Activated CD4-positive, alpha-beta T cell treated with anti-CD3 and anti-CD28 coated beads, Interleukin-2, amount 10 ng/mL, durations not matched to agents 24 days and 14 days (primary cell): ENCODE measurements around the gene SCFD1. TPM values are rescaled to one million over a fixed set of nuclear protein-coding genes. Genes with fewer than 3 reads are reported as not detected.
A peak's percentile ranks its signal among the peaks of the same experiment; 100 is the strongest.
"Not testable (repeated sequence)": the region's sequence is repeated elsewhere in the genome, so short reads cannot be mapped to it uniquely, and the experiment has no call there.

Experiments used
- DNase-seq: peaks from one replicate; pipeline ENCODE4 v3.0.0; 2022
- H3K27ac Mint-ChIP-seq: one replicate; pipeline ENCODE4 v1.8.0; 2022; ENCODE audit warnings: mild to moderate bottlenecking, mixed read lengths
- H3K27me3 Mint-ChIP-seq: one replicate; pipeline ENCODE4 v1.8.0; 2022; ENCODE audit warnings: mixed read lengths
- H3K36me3 Mint-ChIP-seq: one replicate; pipeline ENCODE4 v1.8.0; 2022; ENCODE audit warnings: low read depth, mild to moderate bottlenecking, mixed read lengths
- H3K4me1 Mint-ChIP-seq: one replicate; pipeline ENCODE4 v1.8.0; 2021; ENCODE audit warnings: mixed read lengths
- H3K4me3 Mint-ChIP-seq: one replicate; pipeline ENCODE4 v1.8.0; 2022; ENCODE audit warnings: mild to moderate bottlenecking, moderate library complexity, mixed read lengths
- H3K9me3 Mint-ChIP-seq: one replicate; pipeline ENCODE4 v1.8.0; 2021; ENCODE audit warnings: mixed read lengths
- intact Hi-C: fragments of 100-400 bp; cut with micrococcal nuclease; formaldehyde crosslinking; loops from one replicate; pipeline ENCODE4 v1.15.1; 2023
- total RNA-seq: library from RNA; stranded (reverse); gene quantifications from 2 replicates; pipeline ENCODE4 v1.2.3, GENCODE V29; 2022

SCFD1 gene
- total RNA-seq, 1 donor from 2014 or later, result 81.0 TPM

DNA sequence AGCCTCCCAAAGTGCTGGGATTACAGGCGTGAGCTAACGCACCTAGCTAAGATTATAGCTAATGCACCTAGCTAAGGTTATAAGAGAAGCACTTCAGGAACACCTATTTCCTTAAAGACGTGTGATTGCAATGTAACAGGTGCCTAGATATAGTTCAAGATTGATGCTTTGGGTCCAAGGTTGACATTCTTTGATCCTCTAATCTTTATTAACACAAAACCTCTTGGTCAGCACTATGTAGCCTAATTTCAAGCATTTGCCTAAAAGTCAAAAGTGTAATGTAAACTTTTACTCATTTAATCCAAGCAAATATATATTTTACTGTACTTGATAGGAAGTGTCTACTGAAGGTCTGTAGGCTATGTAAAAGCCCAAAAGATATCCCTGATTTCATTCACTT is 36.5 kb downstream of the SCFD1 start:
- Mint-ChIP-seq H3K4me3 (no peak overlapping the region), H3K27ac (no peak overlapping the region), H3K9me3 (peaks cover 5% of the 10 kb centered on the region), H3K36me3 (peaks cover 24% of the 10 kb centered on the region), H3K4me1 (no peaks in the 10 kb centered on the region), H3K27me3 (no peaks in the 10 kb centered on the region)
- intact Hi-C loops, result loop anchor here (5.0 kb wide), 1 partner anchor 699 kb away; no protein-coding TSS in a partner anchor
- DNase-seq, result no peak

DNA sequence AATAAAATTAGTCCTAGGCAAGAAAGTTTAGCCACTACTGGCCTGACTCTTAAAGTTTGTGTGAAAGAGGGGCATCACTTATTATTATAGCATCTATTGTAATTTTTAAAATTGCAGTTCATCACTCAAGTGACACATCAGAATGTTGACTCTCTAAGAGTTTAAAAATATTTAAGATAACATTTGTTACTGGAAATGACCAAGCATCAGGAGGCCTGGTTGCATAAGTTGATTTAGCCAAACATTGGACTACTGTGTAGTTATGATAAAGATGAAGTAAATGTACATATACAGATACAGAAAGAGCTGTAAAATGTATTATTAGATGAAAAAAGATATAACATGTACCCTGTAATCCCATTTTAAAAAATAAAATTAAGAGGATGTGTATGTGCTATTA is 47.5 kb downstream of the SCFD1 start:
- intact Hi-C loops, result no loop called here
- H3K9me3 Mint-ChIP-seq, result peaks cover 10% of the 10 kb centered on the region
- H3K27me3 Mint-ChIP-seq, result no peaks in the 10 kb centered on the region
- H3K36me3 Mint-ChIP-seq, result peaks cover 38% of the 10 kb centered on the region
- H3K4me3 Mint-ChIP-seq, result no peak overlapping the region
- DNase-seq, result no peak
- H3K4me1 Mint-ChIP-seq, result peaks cover 2% of the 10 kb centered on the region
- no peak overlapping the region for H3K27ac Mint-ChIP-seq

DNA sequence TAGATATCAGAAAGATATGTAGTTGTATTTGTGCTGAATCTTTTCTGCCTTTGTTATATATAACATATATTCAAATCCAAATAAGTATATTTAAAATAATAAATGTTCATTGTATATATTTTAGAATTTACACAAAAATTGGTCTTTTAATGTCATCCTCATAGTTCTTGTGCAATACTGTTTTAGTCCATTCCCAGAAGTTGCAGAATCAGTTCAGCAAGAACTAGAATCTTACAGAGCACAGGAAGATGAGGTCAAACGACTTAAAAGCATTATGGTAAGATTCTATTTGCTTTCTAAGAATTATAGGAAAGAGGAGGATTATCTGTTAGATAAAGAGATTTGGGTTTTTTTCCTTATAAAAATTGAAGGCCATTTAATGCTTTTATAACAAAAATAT is 51.0 kb downstream of the SCFD1 start:
- Mint-ChIP-seq H3K27me3 (no peaks in the 10 kb centered on the region), H3K36me3 (peaks cover 37% of the 10 kb centered on the region), H3K27ac (no peak overlapping the region), H3K9me3 (no peaks in the 10 kb centered on the region), H3K4me3 (no peak overlapping the region), H3K4me1 (peaks cover 2% of the 10 kb centered on the region)
- DNase-seq, result no peak
- intact Hi-C loops, result no loop called here

DNA sequence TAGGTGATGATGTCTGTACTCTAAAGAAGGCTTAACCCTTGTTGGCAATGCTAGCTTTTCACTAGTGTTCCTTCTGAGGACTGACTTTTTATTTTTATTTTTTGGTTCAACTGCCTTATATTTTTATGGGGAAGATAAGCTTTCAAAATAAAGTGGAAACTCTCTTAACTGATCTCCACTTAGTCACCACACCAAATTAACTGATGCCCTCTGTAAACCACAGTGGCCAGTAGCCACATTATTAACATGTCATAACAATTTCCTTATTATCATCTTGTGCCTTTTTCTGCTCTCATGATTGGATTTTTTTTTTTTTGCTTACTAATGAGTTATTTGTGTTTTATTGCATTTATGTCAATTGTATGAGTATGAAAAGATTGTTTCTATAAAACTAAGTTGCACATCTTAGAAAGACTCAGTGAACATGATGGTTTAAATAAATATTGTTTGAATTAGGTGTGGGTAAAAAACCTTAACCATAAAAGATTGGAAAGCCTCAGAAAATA is 56.9 kb downstream of the SCFD1 start:
- H3K9me3 Mint-ChIP-seq, result no peaks in the 10 kb centered on the region
- H3K27ac Mint-ChIP-seq, result no peak overlapping the region
- intact Hi-C loops, result no loop called here
- H3K27me3 Mint-ChIP-seq, result no peaks in the 10 kb centered on the region
- no peak for DNase-seq
- H3K4me3 Mint-ChIP-seq, result no peak overlapping the region
- H3K4me1 Mint-ChIP-seq, result no peaks in the 10 kb centered on the region
- H3K36me3 Mint-ChIP-seq, result peaks cover 38% of the 10 kb centered on the region

DNA sequence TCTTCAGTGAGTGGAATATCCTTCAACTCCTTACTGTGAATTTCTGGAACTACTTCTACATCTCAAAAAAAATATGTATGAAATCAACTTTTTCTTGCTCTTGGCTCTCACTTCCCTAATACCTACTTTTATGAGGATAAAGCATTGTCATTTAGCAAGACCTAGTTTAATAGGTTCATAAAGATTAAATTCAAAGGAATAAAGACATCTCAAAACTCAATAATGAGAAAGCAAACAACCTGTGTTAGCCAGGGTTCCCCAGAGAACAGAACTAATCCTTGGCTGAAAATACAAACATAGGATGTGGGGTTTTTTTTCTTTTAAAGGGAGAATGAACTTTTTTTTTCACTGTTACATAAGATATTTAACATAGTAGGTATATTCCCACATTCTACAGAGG is 57.9 kb downstream of the SCFD1 start:
- H3K4me3 Mint-ChIP-seq, result no peak overlapping the region
- H3K36me3 Mint-ChIP-seq, result peaks cover 38% of the 10 kb centered on the region
- H3K27me3 Mint-ChIP-seq, result no peaks in the 10 kb centered on the region
- H3K4me1 Mint-ChIP-seq, result no peaks in the 10 kb centered on the region
- H3K9me3 Mint-ChIP-seq, result no peaks in the 10 kb centered on the region
- no peak overlapping the region for H3K27ac Mint-ChIP-seq
- intact Hi-C loops, result no loop called here
- no peak for DNase-seq

DNA sequence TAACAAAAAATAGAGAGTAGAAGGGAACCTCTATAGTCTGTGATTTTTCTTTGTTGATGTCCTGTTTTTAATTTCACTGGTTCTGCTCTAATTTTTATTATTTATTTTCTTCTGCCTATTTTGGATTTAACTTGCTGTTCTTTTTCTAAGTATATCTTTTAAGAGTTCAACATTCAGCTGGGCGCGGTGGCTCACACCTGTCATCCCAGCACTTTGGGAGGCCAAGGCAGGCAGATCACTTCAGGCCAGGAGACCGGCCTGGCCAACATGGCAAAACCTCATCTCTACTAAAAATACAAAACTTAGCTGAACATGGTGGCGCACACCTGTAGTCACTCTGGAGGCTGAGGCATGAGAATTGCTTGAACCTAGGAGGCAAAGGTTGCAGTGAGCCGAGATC is 58.7 kb downstream of the SCFD1 start:
- intact Hi-C loops, H3K4me3 Mint-ChIP-seq, H3K9me3 Mint-ChIP-seq: not testable (repeated sequence)

DNA sequence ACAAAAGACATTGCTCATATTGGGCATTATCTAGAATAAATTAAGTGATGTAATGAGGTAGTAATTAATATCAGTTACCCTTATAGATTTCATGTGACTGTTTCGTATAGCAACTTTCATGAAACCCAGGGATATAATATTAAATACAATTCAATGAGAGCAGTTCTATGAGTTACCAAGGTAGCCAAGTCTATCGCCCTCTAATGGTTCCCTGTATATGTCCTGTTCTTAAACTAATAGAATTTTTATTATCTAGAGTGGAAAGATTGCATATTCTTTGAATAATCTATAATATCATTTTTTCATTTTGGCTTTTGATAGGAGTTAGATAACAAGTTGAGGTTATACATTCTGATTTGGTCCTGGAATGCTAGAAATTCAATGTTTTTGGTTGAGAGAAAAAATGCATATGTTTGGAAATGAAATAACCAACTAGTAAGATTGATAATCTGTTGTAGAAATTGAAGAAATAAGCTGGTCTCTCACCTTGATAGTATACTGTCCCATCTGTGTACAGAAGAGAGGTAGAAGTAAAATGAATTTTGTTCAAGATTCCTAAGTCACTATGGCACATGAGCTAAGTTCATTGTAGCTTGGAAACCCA is 59.7 kb downstream of the SCFD1 start:
- Mint-ChIP-seq H3K27me3 (no peaks in the 10 kb centered on the region), H3K27ac (no peak overlapping the region)

More for the DNA sequence above, 58.7 kb downstream of the SCFD1 start:
- not testable (repeated sequence) for H3K4me1 Mint-ChIP-seq, H3K27me3 Mint-ChIP-seq, H3K27ac Mint-ChIP-seq, DNase-seq
- H3K36me3 Mint-ChIP-seq, result peaks cover 33% of the 10 kb centered on the region

DNA sequence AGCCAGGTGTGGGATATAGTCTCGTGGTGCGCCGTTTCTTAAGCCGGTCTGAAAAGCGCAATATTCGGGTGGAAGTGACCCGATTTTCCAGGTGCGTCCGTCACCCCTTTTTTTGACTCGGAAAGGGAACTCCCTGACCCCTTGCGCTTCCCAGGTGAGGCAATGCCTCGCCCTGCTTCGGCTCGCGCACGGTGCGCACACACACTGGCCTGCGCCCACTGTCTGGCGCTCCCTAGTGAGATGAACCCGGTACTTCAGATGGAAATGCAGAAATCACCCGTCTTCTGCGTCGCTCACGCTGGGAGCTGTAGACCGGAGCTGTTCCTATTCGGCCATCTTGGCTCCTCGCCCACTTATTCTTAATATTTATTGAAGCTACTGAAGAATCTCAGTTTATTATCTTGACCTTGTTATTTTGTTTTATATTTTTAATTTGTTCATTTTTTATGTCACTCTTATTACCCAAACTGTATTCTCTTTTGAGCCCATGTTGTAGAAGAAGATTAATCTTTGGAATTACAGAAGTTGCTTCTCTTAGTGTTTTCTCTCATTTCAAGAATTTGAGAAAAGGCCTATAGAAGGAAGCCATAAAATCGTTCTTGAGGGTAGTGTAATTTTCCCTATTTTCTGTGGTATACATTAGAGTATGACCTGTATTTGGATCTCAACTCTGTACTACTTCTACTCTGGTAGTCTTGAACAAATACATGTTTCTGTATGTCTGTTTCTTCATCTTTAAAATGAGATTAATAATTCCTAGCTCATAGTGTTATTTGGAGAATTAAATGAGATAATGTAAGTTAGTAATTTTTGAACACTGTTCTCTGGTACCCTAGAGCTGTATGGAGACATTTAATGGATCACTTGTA is 68.6 kb downstream of the SCFD1 start:
- DNase-seq, result peak; percentile 80
- H3K4me1 Mint-ChIP-seq, H3K36me3 Mint-ChIP-seq, intact Hi-C loops, H3K27me3 Mint-ChIP-seq, H3K9me3 Mint-ChIP-seq: not testable (repeated sequence)
- H3K27ac Mint-ChIP-seq, result peak overlapping the region; percentile 25
- H3K4me3 Mint-ChIP-seq, result peak overlapping the region; percentile 43

More for the DNA sequence above, 59.7 kb downstream of the SCFD1 start:
- Mint-ChIP-seq H3K36me3 (peaks cover 28% of the 10 kb centered on the region), H3K4me3 (no peak overlapping the region), H3K9me3 (no peaks in the 10 kb centered on the region), H3K4me1 (no peaks in the 10 kb centered on the region)
- intact Hi-C loops, result no loop called here
- DNase-seq, result no peak

DNA sequence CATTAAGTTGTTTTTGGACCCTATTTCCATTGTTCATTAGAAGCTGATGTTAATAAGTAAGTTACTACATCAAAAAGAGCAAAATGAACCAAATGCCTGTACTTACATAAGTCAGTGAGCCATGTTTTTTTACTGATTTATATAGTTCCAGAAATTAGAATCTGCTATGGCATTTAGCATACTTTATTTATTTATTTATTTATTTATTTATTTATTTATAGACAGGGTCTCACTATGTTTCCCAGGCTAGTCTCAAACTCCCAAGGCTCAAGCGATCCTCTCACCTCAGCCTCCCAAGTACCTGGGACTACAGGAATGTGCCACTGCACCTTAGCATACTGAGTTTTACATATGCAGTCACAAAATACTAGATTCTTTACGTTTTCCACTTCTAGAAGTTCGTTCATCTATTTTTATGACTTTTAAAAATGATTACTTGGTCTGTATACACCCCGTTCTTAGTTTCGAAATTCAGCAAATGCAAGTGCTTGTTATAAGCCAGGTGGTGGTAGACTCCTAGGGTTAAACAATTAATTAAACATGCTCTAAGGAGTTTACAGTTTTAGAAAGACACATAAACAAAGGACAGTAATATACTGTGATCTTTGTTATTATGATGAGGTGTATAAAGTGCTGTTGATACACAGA is 69.8 kb downstream of the SCFD1 start:
- no peak overlapping the region for H3K27ac Mint-ChIP-seq
- no peak for DNase-seq
- no peaks in the 10 kb centered on the region for H3K9me3 Mint-ChIP-seq
- no peaks in the 10 kb centered on the region for H3K4me1 Mint-ChIP-seq
- peaks cover 11% of the 10 kb centered on the region for H3K36me3 Mint-ChIP-seq
- intact Hi-C loops, result no loop called here
- no peaks in the 10 kb centered on the region for H3K27me3 Mint-ChIP-seq
- no peak overlapping the region for H3K4me3 Mint-ChIP-seq

DNA sequence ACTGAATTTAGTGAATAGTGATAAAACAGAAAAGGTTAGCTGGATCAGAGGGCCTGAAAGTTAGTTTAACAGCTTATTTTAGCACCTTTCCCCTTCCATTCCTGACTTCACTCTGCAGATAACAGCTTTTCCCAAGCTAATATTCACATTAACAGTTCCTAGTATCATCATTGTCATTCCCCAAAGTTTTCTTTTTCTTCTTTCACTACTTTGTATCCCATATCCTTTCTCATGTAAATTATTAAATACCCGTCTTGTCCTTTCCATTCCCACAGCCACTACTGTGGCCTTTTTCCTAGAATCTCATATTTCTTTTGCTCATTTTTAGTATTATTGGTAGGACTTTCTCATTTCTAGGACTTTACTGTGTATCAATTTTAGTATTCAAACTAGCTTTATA is 70.5 kb downstream of the SCFD1 start:
- intact Hi-C loops, result no loop called here
- Mint-ChIP-seq H3K4me3 (no peak overlapping the region), H3K4me1 (no peaks in the 10 kb centered on the region), H3K27me3 (no peaks in the 10 kb centered on the region), H3K9me3 (no peaks in the 10 kb centered on the region), H3K27ac (no peak overlapping the region), H3K36me3 (peaks cover 14% of the 10 kb centered on the region)
- no peak for DNase-seq

DNA sequence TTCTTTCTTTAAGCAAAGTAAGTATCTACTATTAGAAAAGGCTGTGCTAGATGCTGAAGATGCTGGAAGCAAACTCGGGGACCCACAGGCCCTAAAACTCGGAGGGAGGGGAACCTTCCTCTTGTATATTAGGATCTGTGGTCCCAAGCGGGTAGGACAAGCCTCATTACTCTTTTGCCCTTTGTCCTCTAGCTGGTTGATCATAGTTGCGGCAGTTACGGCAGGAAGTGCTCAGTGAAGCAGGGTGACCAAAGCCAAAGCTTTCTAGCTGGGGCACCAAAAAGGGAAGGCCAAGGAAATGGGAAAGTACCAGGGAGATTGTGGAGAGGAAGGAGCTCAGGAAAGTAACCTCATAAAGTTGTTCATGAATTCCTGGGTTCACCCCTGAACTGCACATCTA is 76.3 kb downstream of the SCFD1 start:
- Mint-ChIP-seq H3K4me3 (no peak overlapping the region), H3K4me1 (no peaks in the 10 kb centered on the region), H3K36me3 (peaks cover 21% of the 10 kb centered on the region), H3K27ac (no peak overlapping the region), H3K27me3 (no peaks in the 10 kb centered on the region), H3K9me3 (no peaks in the 10 kb centered on the region)
- intact Hi-C loops, result no loop called here
- DNase-seq, result no peak

DNA sequence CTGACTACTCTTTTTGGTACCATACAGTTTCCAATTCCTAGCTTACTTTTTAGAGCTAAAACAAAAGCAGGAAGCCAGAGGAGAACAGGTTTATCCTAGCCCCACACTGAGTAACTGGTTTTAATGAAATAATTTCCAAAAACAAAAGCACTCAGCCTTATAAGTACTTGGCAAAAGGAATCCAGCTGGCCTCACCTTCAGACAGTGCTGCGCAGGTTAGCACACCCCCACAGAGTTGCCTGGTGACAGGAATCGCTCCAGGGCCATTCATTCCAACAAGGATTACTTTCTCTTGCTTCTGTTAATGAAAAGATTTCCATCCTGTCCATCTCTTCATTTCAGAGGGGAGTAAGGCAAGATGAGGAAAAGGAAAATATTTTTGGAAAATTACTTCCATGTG is 84.6 kb downstream of the SCFD1 start:
- no peak overlapping the region for H3K27ac Mint-ChIP-seq
- intact Hi-C loops, result no loop called here
- no peak overlapping the region for H3K4me3 Mint-ChIP-seq
- no peaks in the 10 kb centered on the region for H3K9me3 Mint-ChIP-seq
- peaks cover 24% of the 10 kb centered on the region for H3K36me3 Mint-ChIP-seq
- H3K27me3 Mint-ChIP-seq, result no peaks in the 10 kb centered on the region
- no peak for DNase-seq
- H3K4me1 Mint-ChIP-seq, result no peaks in the 10 kb centered on the region

DNA sequence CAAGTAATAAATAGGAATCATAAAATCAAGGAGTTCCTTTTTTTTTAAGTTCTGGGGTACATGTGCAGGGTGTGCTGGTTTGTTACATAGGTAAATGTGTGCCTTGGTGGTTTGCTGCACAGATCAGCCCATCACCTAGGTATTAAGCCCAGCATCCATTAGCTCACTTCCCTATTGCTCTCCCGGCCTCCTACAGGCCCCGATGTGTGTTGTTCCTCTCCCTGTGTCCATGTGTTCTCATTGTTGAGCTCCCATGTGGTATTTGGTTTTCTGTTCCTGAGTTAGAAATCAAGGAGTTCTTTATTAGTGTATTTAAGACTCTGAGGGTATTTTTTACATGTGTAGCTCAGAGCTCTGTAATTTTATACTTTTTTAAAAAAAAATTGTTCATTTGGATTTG is 86.0 kb downstream of the SCFD1 start:
- Mint-ChIP-seq H3K4me1 (no peaks in the 10 kb centered on the region), H3K9me3 (no peaks in the 10 kb centered on the region), H3K27ac (no peak overlapping the region), H3K36me3 (peaks cover 21% of the 10 kb centered on the region), H3K27me3 (no peaks in the 10 kb centered on the region), H3K4me3 (no peak overlapping the region)
- intact Hi-C loops, result no loop called here
- no peak for DNase-seq

DNA sequence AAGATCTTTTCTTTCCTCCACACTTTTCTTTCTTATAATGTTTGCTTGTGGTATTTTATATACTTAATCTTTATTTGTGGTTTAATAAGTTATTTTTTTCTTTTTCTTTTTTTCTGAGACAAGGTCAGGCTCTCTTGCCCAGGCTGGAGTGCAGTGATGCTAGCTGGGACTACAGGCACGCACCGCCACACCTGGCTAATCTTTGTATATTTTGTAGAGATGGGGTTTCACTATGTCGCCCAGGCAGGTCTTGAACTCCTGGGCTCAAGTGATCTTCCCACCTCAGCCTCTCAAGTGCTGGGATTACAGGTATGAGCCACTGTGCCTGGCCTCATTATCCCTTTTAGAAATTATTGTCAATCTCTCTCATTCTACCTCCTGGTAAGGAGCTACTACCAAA is 87.1 kb downstream of the SCFD1 start:
- no peaks in the 10 kb centered on the region for H3K27me3 Mint-ChIP-seq
- no peak overlapping the region for H3K4me3 Mint-ChIP-seq
- no peaks in the 10 kb centered on the region for H3K4me1 Mint-ChIP-seq
- no peak overlapping the region for H3K27ac Mint-ChIP-seq
- no peak for DNase-seq
- H3K9me3 Mint-ChIP-seq, result no peaks in the 10 kb centered on the region
- intact Hi-C loops, result no loop called here
- peaks cover 20% of the 10 kb centered on the region for H3K36me3 Mint-ChIP-seq
